Thoracic aorta (tissue), 2 donors: ENCODE data around the gene FKBP2. TPM values are rescaled to one million over a fixed set of nuclear protein-coding genes. Genes with fewer than 3 reads are reported as not detected.

Experiments used
- ATAC-seq: fragments of 150-250 bp; one replicate; pipeline ENCODE4 v1.8.0; 2017; ENCODE audit warnings: low read depth; ENCODE audit not compliant: insufficient number of reproducible peaks, low FRiP score
- DNase-seq: peaks from one replicate; pipeline ENCODE4 v3.0.0-alpha.2; 2020; ENCODE audit warnings: low spot score
- H3K27ac ChIP-seq, 2 donors: fragments of 200-600 bp; sonication (generic); 1 replicate in 1 of 2; 2 replicates in 1 of 2; pipeline ENCODE4 v1.5.1; 2016; ENCODE audit warnings: mild to moderate bottlenecking in 2 of 2, moderate library complexity in 2 of 2
- H3K27me3 ChIP-seq: fragments of 200-600 bp; sonication (generic); replicated peaks from 2 replicates; pipeline ENCODE4 v1.6.0; 2016; ENCODE audit warnings: mild to moderate bottlenecking; ENCODE audit not compliant: insufficient read depth
- H3K36me3 ChIP-seq: fragments of 200-600 bp; sonication (generic); one replicate; pipeline ENCODE4 v1.5.1; 2016
- H3K4me1 ChIP-seq, 2 donors: fragments of 200-600 bp; sonication (generic); 1 replicate in 1 of 2; 2 replicates in 1 of 2; pipeline versions ENCODE4 v1.5.1 to v1.6.0; 2016; ENCODE audit warnings: low read depth in 2 of 2, mild to moderate bottlenecking in 1 of 2; ENCODE audit not compliant: control insufficient read depth in 1 of 2
- H3K4me3 ChIP-seq: fragments of 200-600 bp; sonication (generic); 2 replicates; pipeline ENCODE4 v1.5.1; 2016; ENCODE audit warnings: mild to moderate bottlenecking
- H3K9me3 ChIP-seq: fragments of 200-600 bp; sonication (generic); 2 replicates; pipeline ENCODE4 v1.5.1; 2016
- CTCF ChIP-seq: fragments of 200-600 bp; sonication (generic); IDR thresholded peaks from one replicate; pipeline ENCODE4 v1.5.1; 2019; ENCODE audit warnings: antibody characterized with exemption
- total RNA-seq, 2 donors: library from RNA; depleted of rRNA; stranded (reverse); fragments of >200 nt; gene quantifications; one replicate each; pipeline versions ENCODE4 v1.1.0 to v1.2.3, GENCODE V29; 2016

Gene FKBP2
- total RNA-seq, 2 donors from 2014 or later = 51.7 to 53.0 TPM

- Histone ChIP-seq H3K36me3 (peaks cover 3% of the 10 kb centered on the region), H3K27ac (no peak overlapping the region), H3K9me3 (no peaks in the 10 kb centered on the region), H3K4me1 (peaks cover 0 to 2% of the 10 kb centered on the region in 2 donors), H3K27me3 (no peaks in the 10 kb centered on the region), H3K4me3 (no peak overlapping the region)
- ATAC-seq (no peak), DNase-seq (no peak)
- TF ChIP-seq CTCF = no peak
Measured at GRCh38 chr11:64219755-64220154, 21.1 kb upstream of the FKBP2 start.

- no peak for DNase-seq
- Histone ChIP-seq H3K4me3 (no peak overlapping the region), H3K9me3 (no peaks in the 10 kb centered on the region), H3K27me3 (no peaks in the 10 kb centered on the region), H3K4me1 (peaks cover 0 to 7% of the 10 kb centered on the region in 2 donors), H3K27ac (no peak overlapping the region), H3K36me3 (peaks cover 3% of the 10 kb centered on the region)
- no peak for ATAC-seq
- TF ChIP-seq CTCF = no peak
Measured at GRCh38 chr11:64220271-64220670, 20.6 kb upstream of the FKBP2 start.

- TF ChIP-seq CTCF = no peak
- Histone ChIP-seq H3K4me1 (peaks cover 0 to 12% of the 10 kb centered on the region in 2 donors), H3K36me3 (peaks cover 3% of the 10 kb centered on the region), H3K27me3 (no peaks in the 10 kb centered on the region), H3K27ac (no peak overlapping the region), H3K9me3 (no peaks in the 10 kb centered on the region), H3K4me3 (no peak overlapping the region)
- no peak for DNase-seq
- no peak for ATAC-seq
Measured at GRCh38 chr11:64220798-64221197, 20.1 kb upstream of the FKBP2 start.

GRCh38 chr11:64222651-64223000, 18.3 kb upstream of the FKBP2 start:
- Histone ChIP-seq H3K4me1 (peaks cover 3 to 24% of the 10 kb centered on the region in 2 donors), H3K27ac (no peak overlapping the region), H3K9me3 (no peaks in the 10 kb centered on the region), H3K4me3 (no peak overlapping the region), H3K36me3 (peaks cover 3% of the 10 kb centered on the region), H3K27me3 (no peaks in the 10 kb centered on the region)
- DNase-seq (no peak), ATAC-seq (no peak)
- no peak for TF ChIP-seq CTCF

GRCh38 chr11:64223001-64223651, 17.8 kb upstream of the FKBP2 start:
- no peak for ATAC-seq
- no peak overlapping the region for H3K27ac ChIP-seq
- peaks cover 3% of the 10 kb centered on the region for H3K36me3 ChIP-seq
- no peak for TF ChIP-seq CTCF
- no peak for DNase-seq
- no peaks in the 10 kb centered on the region for H3K9me3 ChIP-seq
- H3K4me1 ChIP-seq = peaks cover 3 to 29% of the 10 kb centered on the region in 2 donors
- H3K4me3 ChIP-seq = no peak overlapping the region
- H3K27me3 ChIP-seq = no peaks in the 10 kb centered on the region
